Measurements from ENCODE around the gene TLE4.
"Not testable (repeated sequence)": the region's sequence is repeated elsewhere in the genome, so short reads cannot be mapped to it uniquely, and the experiment has no call there.

Gene TLE4

DNA sequence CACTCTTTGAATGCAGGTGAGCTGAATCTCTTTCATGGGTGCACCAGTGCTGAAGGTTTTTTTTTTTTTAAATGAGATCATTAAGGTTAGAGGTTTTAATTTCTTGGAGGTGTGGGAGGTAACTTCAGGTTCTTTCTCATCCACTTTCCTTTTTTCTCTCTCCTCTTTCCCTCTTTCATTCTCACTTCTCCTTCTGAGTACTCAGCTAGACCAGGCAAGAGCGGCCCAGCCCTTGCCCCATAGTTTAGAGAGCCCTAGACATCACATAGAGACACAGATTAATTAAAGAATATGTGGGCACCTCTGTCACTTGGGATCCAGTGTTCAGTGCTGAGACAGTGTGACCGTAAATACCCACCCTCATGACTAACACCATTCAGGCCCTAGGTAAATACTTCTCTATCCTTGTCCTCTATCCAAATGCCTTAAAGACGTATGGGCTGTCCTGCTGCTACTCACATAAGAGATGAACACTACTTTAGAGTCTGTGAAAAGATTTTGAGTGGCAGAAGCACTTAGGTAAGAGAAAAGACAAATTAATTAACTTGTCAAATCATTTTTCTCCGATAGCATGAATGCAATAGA lies 174.1 kb downstream of the TLE4 start:
- H3K4me3 ChIP-seq (ENCODE audit: low read depth, low read length) = no peak overlapping the region
- TF ChIP-seq, protein P1, sequence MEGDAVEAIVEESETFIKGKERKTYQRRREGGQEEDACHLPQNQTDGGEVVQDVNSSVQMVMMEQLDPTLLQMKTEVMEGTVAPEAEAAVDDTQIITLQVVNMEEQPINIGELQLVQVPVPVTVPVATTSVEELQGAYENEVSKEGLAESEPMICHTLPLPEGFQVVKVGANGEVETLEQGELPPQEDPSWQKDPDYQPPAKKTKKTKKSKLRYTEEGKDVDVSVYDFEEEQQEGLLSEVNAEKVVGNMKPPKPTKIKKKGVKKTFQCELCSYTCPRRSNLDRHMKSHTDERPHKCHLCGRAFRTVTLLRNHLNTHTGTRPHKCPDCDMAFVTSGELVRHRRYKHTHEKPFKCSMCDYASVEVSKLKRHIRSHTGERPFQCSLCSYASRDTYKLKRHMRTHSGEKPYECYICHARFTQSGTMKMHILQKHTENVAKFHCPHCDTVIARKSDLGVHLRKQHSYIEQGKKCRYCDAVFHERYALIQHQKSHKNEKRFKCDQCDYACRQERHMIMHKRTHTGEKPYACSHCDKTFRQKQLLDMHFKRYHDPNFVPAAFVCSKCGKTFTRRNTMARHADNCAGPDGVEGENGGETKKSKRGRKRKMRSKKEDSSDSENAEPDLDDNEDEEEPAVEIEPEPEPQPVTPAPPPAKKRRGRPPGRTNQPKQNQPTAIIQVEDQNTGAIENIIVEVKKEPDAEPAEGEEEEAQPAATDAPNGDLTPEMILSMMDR (IDR thresholded peaks at IDR 0.05; ENCODE audit: low read depth, low read length) = no peak

DNA sequence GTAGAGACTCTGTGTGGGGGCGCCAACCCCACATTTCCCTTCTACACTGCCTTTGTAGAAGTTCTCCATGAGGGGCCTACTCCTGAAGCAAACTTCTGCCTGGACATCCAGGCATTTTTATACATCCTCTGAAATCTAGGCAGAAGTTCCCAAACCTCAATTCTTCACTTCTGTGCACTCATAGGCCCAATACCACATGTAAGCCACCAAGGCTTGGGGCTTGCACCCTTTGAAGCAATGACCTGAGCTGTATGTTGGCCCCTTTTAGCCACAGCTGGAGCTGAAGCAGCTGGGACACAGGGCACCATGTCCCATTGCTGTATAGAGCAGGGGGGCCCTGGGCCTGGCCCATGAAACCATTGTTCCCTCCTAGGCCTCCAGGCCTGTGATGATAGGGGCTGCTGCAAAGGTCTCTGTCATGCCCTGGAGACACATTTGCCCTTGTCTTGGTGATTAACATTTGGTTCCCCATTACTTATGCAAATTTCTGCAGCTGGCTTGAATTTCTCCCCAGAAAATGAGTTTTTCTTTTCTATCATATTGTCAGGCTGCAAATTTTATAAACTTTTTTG lies 180.2 kb downstream of the TLE4 start:
- H3K4me3 ChIP-seq (ENCODE audit: low read depth, low read length) = not testable (repeated sequence)

DNA sequence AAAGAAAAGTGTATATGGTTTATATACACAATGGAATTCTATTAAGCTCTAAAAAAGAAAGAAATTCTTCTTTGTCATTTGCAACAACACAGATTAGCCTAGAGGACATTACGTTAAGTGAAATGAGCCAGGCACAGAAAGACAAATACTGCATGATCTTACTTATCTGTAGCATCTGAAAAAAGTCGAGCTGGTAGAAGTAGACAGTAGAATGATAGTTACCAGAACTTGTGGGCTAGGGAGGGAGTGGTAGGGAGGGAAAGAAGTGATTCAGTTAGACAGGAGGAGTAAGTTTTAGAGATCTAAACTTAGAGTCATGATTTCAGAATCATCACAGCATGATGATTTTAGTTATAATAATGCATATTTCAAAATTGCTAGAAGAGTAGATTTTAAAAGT lies 184.6 kb downstream of the TLE4 start:
- no peak overlapping the region for H3K4me3 ChIP-seq (ENCODE audit: low read depth, low read length)
- TF ChIP-seq, protein P1 (IDR thresholded peaks at IDR 0.05; ENCODE audit: low read depth, low read length) = no peak

DNA sequence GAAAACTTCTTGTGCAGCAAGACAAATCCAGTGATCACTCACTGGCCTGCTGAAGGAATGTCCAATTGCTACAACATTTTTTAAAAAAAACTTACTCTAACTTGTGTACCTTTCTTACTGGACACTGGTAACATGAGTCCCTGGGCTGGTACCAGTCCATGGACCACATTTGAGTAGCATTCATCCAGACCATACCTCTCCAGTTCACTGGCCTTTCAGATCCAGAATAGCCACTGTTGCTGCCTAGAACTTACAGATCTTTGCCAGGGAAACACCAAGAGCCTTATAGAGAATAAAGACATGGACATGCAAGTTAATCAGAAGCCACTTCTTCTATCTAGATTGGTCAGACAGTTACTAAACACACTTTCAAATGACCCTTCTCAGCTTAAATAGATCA lies 185.3 kb downstream of the TLE4 start:
- TF ChIP-seq, protein P1 (IDR thresholded peaks at IDR 0.05; ENCODE audit: low read depth, low read length) = no peak
- H3K4me3 ChIP-seq (ENCODE audit: low read depth, low read length) = no peak overlapping the region

DNA sequence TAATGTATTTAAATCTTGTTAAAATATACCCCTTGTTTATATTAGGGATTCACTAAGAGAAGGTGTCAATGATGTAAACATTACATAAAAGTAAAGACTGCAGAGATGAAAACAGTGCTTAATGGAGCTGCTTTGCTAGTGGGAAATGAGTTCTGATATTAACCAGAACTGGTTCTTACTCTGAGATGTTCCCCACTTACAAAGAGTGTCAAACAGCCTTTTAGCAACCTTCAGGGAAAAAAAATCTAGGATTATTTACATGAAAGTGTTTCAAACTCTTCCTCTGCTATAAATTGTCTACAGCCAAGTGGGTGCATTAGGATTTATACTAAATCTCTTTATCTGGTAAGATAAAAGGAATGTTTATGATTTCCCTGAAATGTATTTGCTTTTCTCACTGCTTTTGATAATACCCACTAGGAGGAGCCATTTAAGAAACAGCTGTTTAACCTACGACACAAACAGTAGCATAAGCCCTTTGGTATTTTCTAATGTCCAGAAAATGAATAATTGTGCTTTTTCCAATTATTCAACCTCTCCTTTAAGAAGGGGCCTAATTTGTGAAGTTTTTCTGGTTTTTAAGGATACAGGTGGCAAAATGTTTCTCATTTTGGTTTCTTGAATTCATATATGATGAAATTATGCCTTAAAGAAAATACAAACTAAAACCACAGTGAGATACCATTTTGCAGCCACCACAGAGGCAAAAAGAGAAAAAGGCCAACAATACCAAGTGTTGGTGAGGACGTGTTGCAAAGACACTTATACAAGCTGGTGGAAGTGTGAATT lies 186.3 kb downstream of the TLE4 start:
- no peak overlapping the region for H3K4me3 ChIP-seq (ENCODE audit: low read depth, low read length)
- TF ChIP-seq, protein P1 (IDR thresholded peaks at IDR 0.05; ENCODE audit: low read depth, low read length) = no peak

DNA sequence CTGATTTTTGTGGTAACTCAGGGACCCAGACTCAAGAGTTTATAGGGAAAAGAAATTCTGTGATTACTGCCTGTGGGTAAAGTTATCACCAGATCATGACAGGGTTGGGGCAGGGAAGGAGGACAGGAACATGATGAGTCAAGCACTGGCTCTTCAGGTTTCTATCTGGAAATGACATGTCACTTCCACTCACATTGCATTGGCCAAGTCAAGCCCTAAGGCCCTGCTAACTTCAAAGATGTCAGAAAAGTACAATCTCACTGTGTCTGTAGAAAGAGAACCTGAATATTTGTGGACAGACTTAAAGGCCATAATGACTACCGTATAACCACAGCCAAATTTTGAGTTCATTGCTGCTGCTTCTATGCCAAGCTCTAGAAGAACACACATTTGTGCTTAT lies 187.7 kb downstream of the TLE4 start:
- TF ChIP-seq, protein P1 (IDR thresholded peaks at IDR 0.05; ENCODE audit: low read depth, low read length) = no peak
- H3K4me3 ChIP-seq (ENCODE audit: low read depth, low read length) = no peak overlapping the region

DNA sequence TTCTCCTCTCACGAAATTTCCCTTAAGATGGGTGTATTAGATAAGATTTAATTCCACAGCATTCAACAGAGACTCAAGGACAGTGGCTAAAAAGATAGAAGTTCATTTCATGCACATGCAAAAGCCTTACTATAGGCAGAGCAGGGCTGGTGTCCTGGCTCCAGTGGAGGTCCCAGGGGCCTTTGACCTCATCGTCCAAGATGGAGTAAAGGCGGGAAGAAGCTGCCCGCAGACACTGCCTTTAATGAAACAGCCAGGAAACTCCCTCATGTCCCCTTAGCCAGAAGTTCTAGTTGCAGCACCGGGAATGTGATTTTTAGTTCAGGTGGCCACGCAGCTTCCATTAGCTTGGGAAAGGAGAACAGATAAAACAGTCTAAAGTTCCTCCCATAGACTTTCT lies 190.3 kb downstream of the TLE4 start:
- TF ChIP-seq, protein P1 (IDR thresholded peaks at IDR 0.05; ENCODE audit: low read depth, low read length) = no peak
- no peak overlapping the region for H3K4me3 ChIP-seq (ENCODE audit: low read depth, low read length)
